Measurements from ENCODE around the gene RASIP1. TPM values are rescaled to one million over a fixed set of nuclear protein-coding genes. Genes with fewer than 3 reads are reported as not detected.
"Not testable (repeated sequence)": the region's sequence is repeated elsewhere in the genome, so short reads cannot be mapped to it uniquely, and the experiment has no call there.

RASIP1 gene
- total and polyA plus RNA-seq, 2 of the 8 experiments (the other 6 are each of a cell fraction or from before 2014, with no cell fraction given), result 9.3 to 11.4 TPM

DNA sequence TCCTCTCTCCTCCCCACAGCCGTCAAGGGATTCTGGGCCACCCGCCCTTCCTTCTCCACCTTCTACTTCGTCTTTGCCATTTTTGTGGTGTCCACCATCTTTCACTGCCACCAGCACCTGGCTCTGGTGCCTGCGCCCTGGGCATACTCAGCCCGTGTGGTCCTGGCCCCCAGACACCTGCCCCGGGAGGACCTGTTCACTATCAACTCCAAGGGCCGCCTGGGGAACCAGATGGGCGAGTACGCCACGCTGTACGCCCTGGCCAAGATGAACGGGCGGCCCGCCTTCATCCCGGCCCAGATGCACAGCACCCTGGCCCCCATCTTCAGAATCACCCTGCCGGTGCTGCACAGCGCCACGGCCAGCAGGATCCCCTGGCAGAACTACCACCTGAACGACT lies 60.4 kb downstream of the RASIP1 start:
- POLR2A ChIA-PET (ENCODE audit: partially characterized antibody), result interaction anchor here (3.9 kb wide), 1 partner anchor 16 kb away, joined by 18 read pairs; the partner anchor contains the start of gene FUT2

More for the DNA sequence above, 60.4 kb downstream of the RASIP1 start:
- H4K5ac ChIP-seq (ENCODE audit: insufficient read length, low read depth, low read length); H3K56ac ChIP-seq (replicated peaks; ENCODE audit: insufficient read length, low read depth, low read length); H3K23ac ChIP-seq (ENCODE audit: insufficient read length); H4K20me1 ChIP-seq (replicated peaks in 1 of 2; ENCODE audit: control insufficient read depth in 1 of 2, insufficient read depth in 2 of 2, low read length in 2 of 2); CTCF ChIA-PET (ENCODE audit: partially characterized antibody); H3K36me3 ChIP-seq (ENCODE audit: control insufficient read depth in 2 of 4, insufficient read depth in 4 of 4, low read length in 3 of 4); H3K4me1 ChIP-seq (replicated peaks in 1 of 4; ENCODE audit: control insufficient read depth in 3 of 4, insufficient read depth in 4 of 4, low read length in 3 of 4); H3K27me3 ChIP-seq (replicated peaks in 1 of 4; ENCODE audit: control insufficient read depth in 3 of 4, extremely low read depth in 1 of 4, insufficient read depth in 3 of 4, low read length in 3 of 4); H3K79me1 ChIP-seq (ENCODE audit: low read depth, low read length); H3K9me3 ChIP-seq (ENCODE audit: insufficient read depth in 2 of 2, low read depth in 1 of 2, low read length in 1 of 2); H3K4ac ChIP-seq (replicated peaks; ENCODE audit: insufficient read length, low read depth, low read length); H2BK12ac ChIP-seq (ENCODE audit: low read depth, low read length); H4K91ac ChIP-seq (replicated peaks; ENCODE audit: insufficient read length, low read length); H2AK5ac ChIP-seq (ENCODE audit: low read depth, low read length); H3K27ac ChIP-seq (ENCODE audit: low read depth, low read length); H2BK5ac ChIP-seq (ENCODE audit: low read depth, low read length); H3K23me2 ChIP-seq (ENCODE audit: low read depth, low read length); H3K4me2 ChIP-seq (ENCODE audit: insufficient read depth in 1 of 2, low read depth in 2 of 2, low read length in 2 of 2); H3K9ac ChIP-seq (replicated peaks in 1 of 4; ENCODE audit: extremely low read depth in 1 of 4, low read depth in 3 of 4, low read length in 3 of 4); FAIRE-seq; H3K14ac ChIP-seq (ENCODE audit: insufficient read length); DNase-seq (ENCODE audit: low read depth in 1 of 2, low spot score in 2 of 2); H3K79me2 ChIP-seq (ENCODE audit: control insufficient read depth in 1 of 2, insufficient read depth in 2 of 2, low read length in 2 of 2); H3K18ac ChIP-seq (ENCODE audit: extremely low read depth, low read length); H4K8ac ChIP-seq (ENCODE audit: extremely low read depth, insufficient read depth, low read length); H2AFZ ChIP-seq (ENCODE audit: low read length); H2BK15ac ChIP-seq (ENCODE audit: low read length); H3K4me3 ChIP-seq (ENCODE audit: extremely low read depth in 1 of 4, insufficient read depth in 2 of 4, low read depth in 3 of 4, low read length in 4 of 4); H2BK20ac ChIP-seq (ENCODE audit: low read length); H2BK120ac ChIP-seq (replicated peaks; ENCODE audit: low read depth, low read length): not testable (repeated sequence)
- WGBS, 2 experiments (ENCODE audit: extremely low coverage in 1 of 2, insufficient coverage in 1 of 2, insufficient read length in 1 of 2, insufficient replicate concordance in 2 of 2, low coverage in 1 of 2, low lambda C conversion rate in 2 of 2, missing lambda C conversion rate in 1 of 2), result 96% methylated on average over 12 of the region's 19 CpGs; no CpG with 5 or more reads in 1 of the 2 experiments

Measured in H1 (cell line).